HCT116 (cell line): ENCODE results near the gene FBXO46. TPM values are rescaled to one million over a fixed set of nuclear protein-coding genes. Genes with fewer than 3 reads are reported as not detected.

Experiments
- ATAC-seq: fragments of 200-7000 bp; cut with Tn5 transposase; 2 replicates; pipeline ENCODE4 v1.9.1; 2020; ENCODE audit warnings: mild to moderate bottlenecking, moderate library complexity
- BruUV-seq: library from RNA; stranded (reverse); fragments of 400-500 nt; replicated peaks from 2 replicates; lab custom pipeline; 2021; lab: Mats Ljungman, UMichigan
- CTCF ChIA-PET: fragments of 300-600 bp; sonication (Branson Sonifier 250); formaldehyde crosslinking; loops from one replicate; lab custom pipeline; 2021; ENCODE audit warnings: antibody characterized with exemption; lab: Charles Lee
- POLR2A ChIA-PET: fragments of 300-600, 350-600 bp; sonication (Branson Sonifier 250); formaldehyde crosslinking; loops from one replicate; lab custom pipeline; 2021; ENCODE audit warnings: antibody characterized with exemption; lab: Charles Lee
- RAD21 ChIA-PET, 2 experiments: fragments of 300-600 bp; sonication (Branson Sonifier 250); formaldehyde crosslinking; loops; one replicate each; lab custom pipeline; 2023; ENCODE audit warnings: low total read pairs in 2 of 2; ENCODE audit not compliant: uncharacterized antibody in 2 of 2, unreplicated experiment in 2 of 2, low non-redundant PET in 1 of 2; lab: Charles Lee
- DNase-seq: peaks from one replicate; pipeline ENCODE4 v3.0.0-alpha.2; 2010; ENCODE audit warnings: low read depth, low spot score
- H2AFZ ChIP-seq: fragments of 200-600 bp; shearing (Covaris generic), sonication (generic); 2 replicates; pipeline ENCODE4 v1.6.1; 2017; ENCODE audit warnings: low read depth, mixed run types, mixed read lengths, antibody characterized with exemption, low read length; ENCODE audit not compliant: poor library complexity, severe bottlenecking
- H3K27ac ChIP-seq: 2 replicates; pipeline ENCODE4 v1.5.1; 2012; ENCODE audit warnings: low read depth, low read length
- H3K27me3 ChIP-seq: fragments of 200-600 bp; sonication (generic); 2 replicates; pipeline ENCODE4 v1.6.1; 2016; ENCODE audit warnings: mixed run types, low read length, mixed read lengths; ENCODE audit not compliant: insufficient read depth
- H3K36me3 ChIP-seq, 2 experiments: fragments of 200-500 bp in 1 of 2; fragments of 200-600 bp in 1 of 2; sonication (Bioruptor generic) in 1 of 2; sonication (generic) in 1 of 2; 2 replicates each; pipeline versions ENCODE4 v1.5.1 to v1.6.1; 2014 to 2016; ENCODE audit warnings: low read length in 2 of 2, inconsistent platforms in 1 of 2, mixed read lengths in 1 of 2, mixed run types in 1 of 2; ENCODE audit not compliant: insufficient read depth in 2 of 2, control insufficient read depth in 1 of 2
- H3K4me1 ChIP-seq, 2 experiments: fragments of 200-600 bp in 1 of 2; sonication (generic) in 1 of 2; 2 replicates each; pipeline versions ENCODE4 v1.5.1 to v1.6.1; 2012 to 2017; ENCODE audit warnings: low read length in 2 of 2, inconsistent platforms in 1 of 2, mild to moderate bottlenecking in 1 of 2, mixed read lengths in 1 of 2, mixed run types in 1 of 2, moderate library complexity in 1 of 2; ENCODE audit not compliant: insufficient read depth in 2 of 2, control insufficient read depth in 1 of 2
- H3K4me2 ChIP-seq: fragments of 200-600 bp; sonication (generic); 2 replicates; pipeline ENCODE4 v1.6.1; 2017; ENCODE audit warnings: mixed run types, low read length, mixed read lengths
- H3K4me3 ChIP-seq, 2 experiments: fragments of 200-600 bp in 1 of 2; sonication (generic) in 1 of 2; replicated peaks in 1 of 2; 2 replicates each; pipeline ENCODE4 v1.5.1; 2011 to 2016; ENCODE audit warnings: low read length in 2 of 2, control low read depth in 1 of 2, low read depth in 1 of 2, mild to moderate bottlenecking in 1 of 2, mixed read lengths in 1 of 2, mixed run types in 1 of 2
- H3K79me2 ChIP-seq: fragments of 200-600 bp; sonication (generic); 2 replicates; pipeline ENCODE4 v1.6.1; 2017; ENCODE audit warnings: mild to moderate bottlenecking, mixed run types, low read length, moderate library complexity, mixed read lengths; ENCODE audit not compliant: insufficient read depth
- H3K9ac ChIP-seq: fragments of 200-600 bp; sonication (generic); 2 replicates; pipeline ENCODE4 v1.6.1; 2016; ENCODE audit warnings: low read length, mixed read lengths
- H3K9me2 ChIP-seq: fragments of 200-600 bp; sonication (generic), shearing (Covaris generic); 2 replicates; pipeline ENCODE4 v1.6.1; 2017; ENCODE audit warnings: mixed run types, mild to moderate bottlenecking, moderate library complexity; ENCODE audit not compliant: insufficient read depth
- H3K9me3 ChIP-seq, 2 experiments: fragments of 200-500 bp in 1 of 2; fragments of 200-600 bp in 1 of 2; sonication (Bioruptor generic) in 1 of 2; sonication (generic) in 1 of 2; 2 replicates each; pipeline ENCODE4 v1.6.1; 2014 to 2017; ENCODE audit warnings: low read length in 2 of 2, mixed read lengths in 2 of 2, inconsistent platforms in 1 of 2, low read depth in 1 of 2, mild to moderate bottlenecking in 1 of 2, mixed run types in 1 of 2, moderate library complexity in 1 of 2; ENCODE audit not compliant: control insufficient read depth in 1 of 2, insufficient read depth in 1 of 2
- H4K20me1 ChIP-seq: fragments of 200-600 bp; sonication (generic), shearing (Covaris generic); 2 replicates; pipeline ENCODE4 v1.6.1; 2017; ENCODE audit warnings: mixed run types, mild to moderate bottlenecking, moderate library complexity; ENCODE audit not compliant: insufficient read depth
- CBX3 ChIP-seq: IDR thresholded peaks from 2 replicates; pipeline ENCODE4 v1.6.1; 2012; ENCODE audit warnings: low read depth
- CEBPB ChIP-seq: IDR thresholded peaks from 2 replicates; pipeline ENCODE4 v1.6.1; 2012; ENCODE audit warnings: low read depth
- EGR1 ChIP-seq: IDR thresholded peaks from 2 replicates; pipeline ENCODE4 v1.6.1; 2012; ENCODE audit warnings: low read depth
- EZH2 ChIP-seq: fragments of 200-600 bp; sonication (generic); IDR thresholded peaks from 2 replicates; pipeline ENCODE4 v1.6.1; 2017; ENCODE audit warnings: antibody characterized with exemption, mixed run types
- EZH2phosphoT487 ChIP-seq: fragments of 200-600 bp; IDR thresholded peaks from 2 replicates; pipeline ENCODE4 v1.6.1; 2018; ENCODE audit warnings: antibody characterized with exemption, borderline replicate concordance
- FOSL1 ChIP-seq: IDR thresholded peaks from 2 replicates; pipeline ENCODE4 v1.6.1; 2012; ENCODE audit warnings: low read depth
- JUND ChIP-seq: IDR thresholded peaks from 2 replicates; pipeline ENCODE4 v1.6.1; 2012
- POLR2AphosphoS5 ChIP-seq: IDR thresholded peaks from 2 replicates; pipeline ENCODE4 v1.6.1; 2011; ENCODE audit warnings: mild to moderate bottlenecking, low read depth, low read length, moderate library complexity
- RAD21 ChIP-seq: IDR thresholded peaks from 2 replicates; pipeline ENCODE4 v1.6.1; 2012; ENCODE audit warnings: low read depth, mild to moderate bottlenecking
- SIN3A ChIP-seq: IDR thresholded peaks from 2 replicates; pipeline ENCODE4 v1.6.1; 2012; ENCODE audit warnings: low read depth
- SRF ChIP-seq: IDR thresholded peaks from 2 replicates; pipeline ENCODE4 v1.6.1; 2012; ENCODE audit warnings: low read depth
- TCF7L2 ChIP-seq: IDR thresholded peaks from 2 replicates; pipeline ENCODE4 v1.7.0; 2011; ENCODE audit warnings: borderline replicate concordance, inconsistent platforms; ENCODE audit not compliant: insufficient read depth, insufficient read length; ENCODE audit errors: extremely low read depth
- YY1 ChIP-seq: IDR thresholded peaks from 2 replicates; pipeline ENCODE4 v1.6.1; 2011; ENCODE audit warnings: low read length, low read depth, moderate library complexity, mild to moderate bottlenecking; ENCODE audit not compliant: insufficient replicate concordance; ENCODE audit errors: extremely low read depth
- ZFX ChIP-seq: fragments of 450-650 bp; IDR thresholded peaks from 2 replicates; pipeline ENCODE4 v1.6.1; 2017
- ZNF274 ChIP-seq: fragments of 200-500 bp; sonication (Bioruptor generic); IDR thresholded peaks from 2 replicates; pipeline ENCODE4 v1.6.1; 2014; ENCODE audit warnings: mild to moderate bottlenecking, low read depth, low read length, inconsistent platforms
- intact Hi-C: fragments of 100-400 bp; cut with micrococcal nuclease; formaldehyde crosslinking; loops from 2 replicates; pipeline ENCODE4 v1.10.0; 2022
- total RNA-seq: library from RNA; stranded (reverse); gene quantifications from one replicate; pipeline ENCODE4 v1.2.1, GENCODE V29; 2021; ENCODE audit not compliant: unreplicated experiment
- TF ChIP-seq, protein P1 (sequence below): IDR thresholded peaks from 2 replicates; pipeline ENCODE4 v1.6.1; 2012
- TF ChIP-seq, protein P2 (sequence below): IDR thresholded peaks from 2 replicates; pipeline ENCODE4 v1.6.1; 2011; ENCODE audit warnings: mild to moderate bottlenecking, low read length, moderate library complexity; ENCODE audit not compliant: insufficient replicate concordance; ENCODE audit errors: extremely low read depth
- TF ChIP-seq, protein P3 (sequence below), 3 experiments: fragments of 200-600 bp in 1 of 3; sonication (generic) in 1 of 3; IDR thresholded peaks in 2 of 3; conservative IDR thresholded peaks in 1 of 3; 2 replicates each; pipeline ENCODE4 v1.5.1; 2012 to 2017; ENCODE audit warnings: low read depth in 2 of 3, low read length in 2 of 3, antibody characterized with exemption in 1 of 3, borderline replicate concordance in 1 of 3, control low read depth in 1 of 3, mild to moderate bottlenecking in 1 of 3, mixed read lengths in 1 of 3, mixed run types in 1 of 3, moderate library complexity in 1 of 3; ENCODE audit not compliant: insufficient read depth in 1 of 3
- TF ChIP-seq, protein P4 (sequence below): IDR thresholded peaks from 2 replicates; pipeline ENCODE4 v1.6.1; 2012
- TF ChIP-seq, protein P5 (sequence below): IDR thresholded peaks from 2 replicates; pipeline ENCODE4 v1.6.1; 2012; ENCODE audit warnings: low read depth

The FBXO46 gene
- total RNA-seq, 1 experiment from 2014 or later, result 31.7 TPM

DNA sequence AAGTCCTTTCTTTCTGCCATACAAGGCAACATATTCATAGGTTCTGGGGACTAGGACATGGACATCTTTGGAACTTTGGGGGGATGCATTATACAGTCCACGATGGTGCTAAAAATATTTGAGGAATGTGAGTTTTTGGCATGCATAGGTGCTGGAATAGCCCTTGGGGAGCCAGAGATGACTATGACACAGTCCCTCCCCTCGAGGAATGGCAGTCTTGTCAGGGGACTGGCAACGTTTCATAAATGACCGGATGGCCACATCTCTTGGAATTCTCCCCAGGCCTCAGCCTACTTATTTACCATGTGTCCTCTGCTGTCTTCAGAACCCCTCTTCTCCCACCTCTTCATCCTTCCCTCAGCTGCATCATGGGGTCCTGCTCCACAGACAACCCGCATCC is 16.2 kb upstream of the FBXO46 start:
- H3K36me3 ChIP-seq, result no peaks in the 10 kb centered on the region
- TF ChIP-seq RAD21 (no peak), EZH2phosphoT487 (no peak), CBX3 (no peak), SRF (no peak), TCF7L2 (no peak), EZH2 (no peak), JUND (no peak), POLR2AphosphoS5 (no peak), ZFX (no peak), CEBPB (no peak), YY1 (no peak), SIN3A (no peak), EGR1 (no peak), FOSL1 (no peak), ZNF274 (no peak)
- TF ChIP-seq, protein P1, sequence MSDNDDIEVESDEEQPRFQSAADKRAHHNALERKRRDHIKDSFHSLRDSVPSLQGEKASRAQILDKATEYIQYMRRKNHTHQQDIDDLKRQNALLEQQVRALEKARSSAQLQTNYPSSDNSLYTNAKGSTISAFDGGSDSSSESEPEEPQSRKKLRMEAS, result no peak
- TF ChIP-seq, protein P2, sequence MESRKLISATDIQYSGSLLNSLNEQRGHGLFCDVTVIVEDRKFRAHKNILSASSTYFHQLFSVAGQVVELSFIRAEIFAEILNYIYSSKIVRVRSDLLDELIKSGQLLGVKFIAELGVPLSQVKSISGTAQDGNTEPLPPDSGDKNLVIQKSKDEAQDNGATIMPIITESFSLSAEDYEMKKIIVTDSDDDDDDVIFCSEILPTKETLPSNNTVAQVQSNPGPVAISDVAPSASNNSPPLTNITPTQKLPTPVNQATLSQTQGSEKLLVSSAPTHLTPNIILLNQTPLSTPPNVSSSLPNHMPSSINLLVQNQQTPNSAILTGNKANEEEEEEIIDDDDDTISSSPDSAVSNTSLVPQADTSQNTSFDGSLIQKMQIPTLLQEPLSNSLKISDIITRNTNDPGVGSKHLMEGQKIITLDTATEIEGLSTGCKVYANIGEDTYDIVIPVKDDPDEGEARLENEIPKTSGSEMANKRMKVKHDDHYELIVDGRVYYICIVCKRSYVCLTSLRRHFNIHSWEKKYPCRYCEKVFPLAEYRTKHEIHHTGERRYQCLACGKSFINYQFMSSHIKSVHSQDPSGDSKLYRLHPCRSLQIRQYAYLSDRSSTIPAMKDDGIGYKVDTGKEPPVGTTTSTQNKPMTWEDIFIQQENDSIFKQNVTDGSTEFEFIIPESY, result no peak
- TF ChIP-seq, protein P3, sequence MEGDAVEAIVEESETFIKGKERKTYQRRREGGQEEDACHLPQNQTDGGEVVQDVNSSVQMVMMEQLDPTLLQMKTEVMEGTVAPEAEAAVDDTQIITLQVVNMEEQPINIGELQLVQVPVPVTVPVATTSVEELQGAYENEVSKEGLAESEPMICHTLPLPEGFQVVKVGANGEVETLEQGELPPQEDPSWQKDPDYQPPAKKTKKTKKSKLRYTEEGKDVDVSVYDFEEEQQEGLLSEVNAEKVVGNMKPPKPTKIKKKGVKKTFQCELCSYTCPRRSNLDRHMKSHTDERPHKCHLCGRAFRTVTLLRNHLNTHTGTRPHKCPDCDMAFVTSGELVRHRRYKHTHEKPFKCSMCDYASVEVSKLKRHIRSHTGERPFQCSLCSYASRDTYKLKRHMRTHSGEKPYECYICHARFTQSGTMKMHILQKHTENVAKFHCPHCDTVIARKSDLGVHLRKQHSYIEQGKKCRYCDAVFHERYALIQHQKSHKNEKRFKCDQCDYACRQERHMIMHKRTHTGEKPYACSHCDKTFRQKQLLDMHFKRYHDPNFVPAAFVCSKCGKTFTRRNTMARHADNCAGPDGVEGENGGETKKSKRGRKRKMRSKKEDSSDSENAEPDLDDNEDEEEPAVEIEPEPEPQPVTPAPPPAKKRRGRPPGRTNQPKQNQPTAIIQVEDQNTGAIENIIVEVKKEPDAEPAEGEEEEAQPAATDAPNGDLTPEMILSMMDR (IDR thresholded peaks at IDR 0.05 in 2 of 3, conservative IDR thresholded peaks at IDR 0.05 in 1 of 3; ENCODE audit: borderline replicate concordance in 1 of 3, insufficient read depth in 1 of 3, low read depth in 2 of 3, low read length in 2 of 3), result no peak
- TF ChIP-seq, protein P4, sequence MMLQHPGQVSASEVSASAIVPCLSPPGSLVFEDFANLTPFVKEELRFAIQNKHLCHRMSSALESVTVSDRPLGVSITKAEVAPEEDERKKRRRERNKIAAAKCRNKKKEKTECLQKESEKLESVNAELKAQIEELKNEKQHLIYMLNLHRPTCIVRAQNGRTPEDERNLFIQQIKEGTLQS, result no peak
- TF ChIP-seq, protein P5, sequence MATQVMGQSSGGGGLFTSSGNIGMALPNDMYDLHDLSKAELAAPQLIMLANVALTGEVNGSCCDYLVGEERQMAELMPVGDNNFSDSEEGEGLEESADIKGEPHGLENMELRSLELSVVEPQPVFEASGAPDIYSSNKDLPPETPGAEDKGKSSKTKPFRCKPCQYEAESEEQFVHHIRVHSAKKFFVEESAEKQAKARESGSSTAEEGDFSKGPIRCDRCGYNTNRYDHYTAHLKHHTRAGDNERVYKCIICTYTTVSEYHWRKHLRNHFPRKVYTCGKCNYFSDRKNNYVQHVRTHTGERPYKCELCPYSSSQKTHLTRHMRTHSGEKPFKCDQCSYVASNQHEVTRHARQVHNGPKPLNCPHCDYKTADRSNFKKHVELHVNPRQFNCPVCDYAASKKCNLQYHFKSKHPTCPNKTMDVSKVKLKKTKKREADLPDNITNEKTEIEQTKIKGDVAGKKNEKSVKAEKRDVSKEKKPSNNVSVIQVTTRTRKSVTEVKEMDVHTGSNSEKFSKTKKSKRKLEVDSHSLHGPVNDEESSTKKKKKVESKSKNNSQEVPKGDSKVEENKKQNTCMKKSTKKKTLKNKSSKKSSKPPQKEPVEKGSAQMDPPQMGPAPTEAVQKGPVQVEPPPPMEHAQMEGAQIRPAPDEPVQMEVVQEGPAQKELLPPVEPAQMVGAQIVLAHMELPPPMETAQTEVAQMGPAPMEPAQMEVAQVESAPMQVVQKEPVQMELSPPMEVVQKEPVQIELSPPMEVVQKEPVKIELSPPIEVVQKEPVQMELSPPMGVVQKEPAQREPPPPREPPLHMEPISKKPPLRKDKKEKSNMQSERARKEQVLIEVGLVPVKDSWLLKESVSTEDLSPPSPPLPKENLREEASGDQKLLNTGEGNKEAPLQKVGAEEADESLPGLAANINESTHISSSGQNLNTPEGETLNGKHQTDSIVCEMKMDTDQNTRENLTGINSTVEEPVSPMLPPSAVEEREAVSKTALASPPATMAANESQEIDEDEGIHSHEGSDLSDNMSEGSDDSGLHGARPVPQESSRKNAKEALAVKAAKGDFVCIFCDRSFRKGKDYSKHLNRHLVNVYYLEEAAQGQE, result no peak
- ChIA-PET RAD21 (no interaction called here), POLR2A (no interaction called here), CTCF (no interaction called here)
- no peaks in the 10 kb centered on the region for H3K9me2 ChIP-seq
- H3K27ac ChIP-seq, result no peak overlapping the region
- no peak for DNase-seq
- H3K9ac ChIP-seq, result no peak overlapping the region
- no peak for ATAC-seq
- no peaks in the 10 kb centered on the region for H4K20me1 ChIP-seq
- no peak overlapping the region for H2AFZ ChIP-seq
- H3K4me1 ChIP-seq, result no peaks in the 10 kb centered on the region
- H3K79me2 ChIP-seq, result no peaks in the 10 kb centered on the region
- intact Hi-C loops, result no loop called here
- no peak overlapping the region for H3K4me2 ChIP-seq
- H3K4me3 ChIP-seq, result no peak overlapping the region
- BruUV-seq, result no TSS peak
- H3K27me3 ChIP-seq, result no peaks in the 10 kb centered on the region
- no peaks in the 10 kb centered on the region for H3K9me3 ChIP-seq
